ENCODE measurements around the gene FOXD3.

DNA sequence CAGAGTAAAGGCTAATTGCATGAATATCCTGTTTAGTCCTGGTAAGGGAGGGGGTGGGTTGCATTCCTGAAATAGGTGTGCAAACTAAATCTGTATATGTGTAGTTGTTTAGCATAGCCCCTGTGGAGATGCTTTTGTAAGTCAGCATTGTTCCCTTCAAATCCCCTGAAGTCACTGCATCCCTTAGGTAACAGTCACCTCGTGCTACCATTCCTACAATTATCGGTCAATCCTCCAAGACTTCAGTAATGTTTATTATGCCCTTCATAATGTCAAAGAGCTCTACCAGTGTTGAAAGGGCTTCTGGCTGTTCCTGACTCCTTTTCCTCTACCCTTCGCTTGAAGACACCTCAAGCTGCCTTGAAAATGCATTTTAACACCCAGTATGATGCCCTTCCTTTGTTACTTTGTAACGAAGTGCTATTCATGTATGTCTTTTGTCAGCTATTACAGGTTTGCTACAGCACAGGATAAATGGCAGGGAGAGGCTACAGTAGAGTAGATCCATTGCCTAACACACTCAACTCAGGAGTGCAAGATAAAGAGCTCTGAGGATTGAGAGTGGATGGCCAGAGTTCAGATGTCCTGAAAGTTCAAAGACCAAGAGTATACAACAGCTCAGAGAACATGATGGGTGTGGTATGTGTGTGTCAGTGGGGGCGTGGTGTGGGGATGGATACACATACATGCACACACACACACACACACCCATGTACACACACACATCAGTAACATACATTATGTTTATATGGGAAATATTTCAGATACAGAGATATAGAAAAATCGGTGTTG lies 27.4 kb upstream of the FOXD3 start:
- TF ChIP-seq CTCF (conservative IDR thresholded peaks at IDR 0.05; ENCODE audit: low read depth in 2 of 2) (no peak), POLR2AphosphoS5 (IDR thresholded peaks at IDR 0.05; ENCODE audit: low read depth) (0 out of 2 replicates have a peak, but pooled peaks have one; percentile 44), EZH2 (IDR thresholded peaks at IDR 0.05; ENCODE audit: low read depth, unreplicated experiment) (no peak), EZH2phosphoT487 (IDR thresholded peaks at IDR 0.05; ENCODE audit: unreplicated experiment) (no peak), ZNF331 (CRISPR knock-in tag; IDR thresholded peaks at IDR 0.05; ENCODE audit: low read depth) (no peak), JUNB (IDR thresholded peaks at IDR 0.05; ENCODE audit: unreplicated experiment) (no peak)
- TF ChIP-seq, protein P1, sequence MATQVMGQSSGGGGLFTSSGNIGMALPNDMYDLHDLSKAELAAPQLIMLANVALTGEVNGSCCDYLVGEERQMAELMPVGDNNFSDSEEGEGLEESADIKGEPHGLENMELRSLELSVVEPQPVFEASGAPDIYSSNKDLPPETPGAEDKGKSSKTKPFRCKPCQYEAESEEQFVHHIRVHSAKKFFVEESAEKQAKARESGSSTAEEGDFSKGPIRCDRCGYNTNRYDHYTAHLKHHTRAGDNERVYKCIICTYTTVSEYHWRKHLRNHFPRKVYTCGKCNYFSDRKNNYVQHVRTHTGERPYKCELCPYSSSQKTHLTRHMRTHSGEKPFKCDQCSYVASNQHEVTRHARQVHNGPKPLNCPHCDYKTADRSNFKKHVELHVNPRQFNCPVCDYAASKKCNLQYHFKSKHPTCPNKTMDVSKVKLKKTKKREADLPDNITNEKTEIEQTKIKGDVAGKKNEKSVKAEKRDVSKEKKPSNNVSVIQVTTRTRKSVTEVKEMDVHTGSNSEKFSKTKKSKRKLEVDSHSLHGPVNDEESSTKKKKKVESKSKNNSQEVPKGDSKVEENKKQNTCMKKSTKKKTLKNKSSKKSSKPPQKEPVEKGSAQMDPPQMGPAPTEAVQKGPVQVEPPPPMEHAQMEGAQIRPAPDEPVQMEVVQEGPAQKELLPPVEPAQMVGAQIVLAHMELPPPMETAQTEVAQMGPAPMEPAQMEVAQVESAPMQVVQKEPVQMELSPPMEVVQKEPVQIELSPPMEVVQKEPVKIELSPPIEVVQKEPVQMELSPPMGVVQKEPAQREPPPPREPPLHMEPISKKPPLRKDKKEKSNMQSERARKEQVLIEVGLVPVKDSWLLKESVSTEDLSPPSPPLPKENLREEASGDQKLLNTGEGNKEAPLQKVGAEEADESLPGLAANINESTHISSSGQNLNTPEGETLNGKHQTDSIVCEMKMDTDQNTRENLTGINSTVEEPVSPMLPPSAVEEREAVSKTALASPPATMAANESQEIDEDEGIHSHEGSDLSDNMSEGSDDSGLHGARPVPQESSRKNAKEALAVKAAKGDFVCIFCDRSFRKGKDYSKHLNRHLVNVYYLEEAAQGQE (IDR thresholded peaks at IDR 0.05; ENCODE audit: unreplicated experiment), result no peak
- TF ChIP-seq, protein P2, sequence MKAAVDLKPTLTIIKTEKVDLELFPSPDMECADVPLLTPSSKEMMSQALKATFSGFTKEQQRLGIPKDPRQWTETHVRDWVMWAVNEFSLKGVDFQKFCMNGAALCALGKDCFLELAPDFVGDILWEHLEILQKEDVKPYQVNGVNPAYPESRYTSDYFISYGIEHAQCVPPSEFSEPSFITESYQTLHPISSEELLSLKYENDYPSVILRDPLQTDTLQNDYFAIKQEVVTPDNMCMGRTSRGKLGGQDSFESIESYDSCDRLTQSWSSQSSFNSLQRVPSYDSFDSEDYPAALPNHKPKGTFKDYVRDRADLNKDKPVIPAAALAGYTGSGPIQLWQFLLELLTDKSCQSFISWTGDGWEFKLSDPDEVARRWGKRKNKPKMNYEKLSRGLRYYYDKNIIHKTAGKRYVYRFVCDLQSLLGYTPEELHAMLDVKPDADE (IDR thresholded peaks at IDR 0.05), result peak; percentile 57; the same call in 1 of the 2 replicates
